Gastrocnemius medialis (tissue), 4 donors: ENCODE results near the gene DYNLT5.

Source experiments
- CTCF ChIP-seq, 5 experiments: fragments of 450-650 bp in 3 of 5; fragments of 200-600 bp in 2 of 5; sonication (generic) in 2 of 5; IDR thresholded peaks in 4 of 5; conservative IDR thresholded peaks in 1 of 5; 1 replicate in 4 of 5; 2 replicates in 1 of 5; pipeline ENCODE4 v1.5.1; 2016 to 2019; ENCODE audit warnings: antibody characterized with exemption in 5 of 5, mild to moderate bottlenecking in 3 of 5, moderate library complexity in 3 of 5
- POLR2A ChIP-seq, 2 donors: fragments of 450-650 bp; IDR thresholded peaks; one replicate each; pipeline ENCODE4 v1.6.1; 2017; ENCODE audit warnings: antibody characterized with exemption in 2 of 2, mild to moderate bottlenecking in 2 of 2, moderate library complexity in 2 of 2

GRCh38 chr1:66778969-66779368, 26.7 kb downstream of the DYNLT5 start:
- no peak for TF ChIP-seq CTCF (IDR thresholded peaks at IDR 0.05 in 4 of 5, conservative IDR thresholded peaks at IDR 0.05 in 1 of 5)
- no peak for TF ChIP-seq POLR2A (IDR thresholded peaks at IDR 0.05)
